Hematopoietic multipotent progenitor cell (in vitro differentiated cells): Measurements from ENCODE around the gene ZBTB11. TPM values are rescaled to one million over a fixed set of nuclear protein-coding genes. Genes with fewer than 3 reads are reported as not detected.
"Not testable (repeated sequence)": the region's sequence is repeated elsewhere in the genome, so short reads cannot be mapped to it uniquely, and the experiment has no call there.

Experiments used
- DNase-seq, 3 donors: peaks; one replicate each; pipeline ENCODE4 v3.0.0-alpha.2; 2011 to 2015; ENCODE audit warnings: low read depth in 2 of 3, low spot score in 2 of 3
- total RNA-seq: library from RNA; depleted of rRNA; stranded (reverse); fragments of >200 nt; gene quantifications from one replicate; pipeline ENCODE4 v1.2.3, GENCODE V29; 2012

Gene ZBTB11
- total RNA-seq, 1 donor, result 27.7 TPM

GRCh38 chr3:101691685-101692671 is 15.0 kb upstream of the ZBTB11 start:
- not testable (repeated sequence) for DNase-seq

GRCh38 chr3:101690972-101691371 is 14.0 kb upstream of the ZBTB11 start:
- DNase-seq, result peak in 2 of 3 donors; percentile 51 to 52

- DNase-seq, result no peak
Observed at GRCh38 chr3:101689286-101689685, 12.4 kb upstream of the ZBTB11 start.

- no peak for DNase-seq
Observed at GRCh38 chr3:101687142-101687931, 10.4 kb upstream of the ZBTB11 start.

- no peak for DNase-seq
Observed at GRCh38 chr3:101685870-101686307, 9.0 kb upstream of the ZBTB11 start.

- no peak for DNase-seq
Observed at GRCh38 chr3:101685050-101685400, 8.1 kb upstream of the ZBTB11 start.

GRCh38 chr3:101680466-101680865 is 3.5 kb upstream of the ZBTB11 start:
- DNase-seq, result no peak

GRCh38 chr3:101678837-101679236 is 1.9 kb upstream of the ZBTB11 start:
- not testable (repeated sequence) for DNase-seq

GRCh38 chr3:101677436-101678286 is 729 bp upstream of the ZBTB11 start:
- no peak for DNase-seq

GRCh38 chr3:101676216-101676764 is 642 bp downstream of the ZBTB11 start:
- DNase-seq, result peak; percentile 83 to 97 (median 96)

GRCh38 chr3:101675709-101676215 is 1.2 kb downstream of the ZBTB11 start:
- no peak for DNase-seq

GRCh38 chr3:101674518-101674917 is 2.4 kb downstream of the ZBTB11 start:
- DNase-seq, result no peak

- no peak for DNase-seq
Observed at GRCh38 chr3:101673953-101674352, 3.0 kb downstream of the ZBTB11 start.

- DNase-seq, result no peak
Observed at GRCh38 chr3:101671014-101671413, 5.9 kb downstream of the ZBTB11 start.

- DNase-seq, result no peak
Observed at GRCh38 chr3:101667844-101668243, 9.1 kb downstream of the ZBTB11 start.

GRCh38 chr3:101667331-101667730 is 9.6 kb downstream of the ZBTB11 start:
- no peak for DNase-seq

GRCh38 chr3:101665851-101666250 is 11.1 kb downstream of the ZBTB11 start:
- DNase-seq, result no peak

GRCh38 chr3:101665357-101665756 is 11.6 kb downstream of the ZBTB11 start:
- no peak for DNase-seq

- no peak for DNase-seq
Observed at GRCh38 chr3:101660714-101661113, 16.2 kb downstream of the ZBTB11 start.

- no peak for DNase-seq
Observed at GRCh38 chr3:101656651-101657050, 20.3 kb downstream of the ZBTB11 start.
